Measurements from ENCODE around the gene CLEC14A. TPM values are rescaled to one million over a fixed set of nuclear protein-coding genes. Genes with fewer than 3 reads are reported as not detected.

Gene CLEC14A
- total RNA-seq, 1 donor from 2014 or later, result not detected

DNA sequence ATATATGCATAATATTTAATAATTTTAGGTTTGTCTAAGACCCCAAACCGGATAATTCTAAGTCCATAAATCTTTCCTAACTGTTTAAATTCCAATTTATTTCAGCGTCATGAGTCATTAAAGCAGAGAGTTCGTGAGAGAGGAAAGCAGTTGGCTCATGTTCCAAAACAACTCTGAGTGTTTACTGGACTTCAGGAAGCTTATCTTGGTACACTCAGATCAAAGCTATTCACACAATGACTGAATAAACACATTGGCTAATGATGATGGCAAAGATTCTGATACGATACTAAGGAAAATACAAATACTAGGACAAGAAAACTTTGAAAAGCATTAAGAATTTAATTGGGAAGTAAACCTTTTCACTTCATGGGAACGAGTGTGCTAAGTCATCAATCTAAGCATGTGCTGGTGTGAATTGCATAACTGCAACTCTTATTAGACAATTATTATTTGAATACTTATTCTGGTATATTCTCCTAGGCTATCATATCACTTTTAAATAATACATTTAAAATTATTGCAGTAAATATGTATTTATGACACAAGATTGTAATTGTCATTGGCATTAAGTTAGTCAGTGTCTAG lies 34.8 kb upstream of the CLEC14A start:
- no peak overlapping the region for H3K27ac Mint-ChIP-seq (ENCODE audit: unreplicated experiment)
- H3K4me3 Mint-ChIP-seq, result no peak overlapping the region
- peaks cover 9% of the 10 kb centered on the region for H3K9me3 Mint-ChIP-seq
- TF ChIP-seq, protein P1, sequence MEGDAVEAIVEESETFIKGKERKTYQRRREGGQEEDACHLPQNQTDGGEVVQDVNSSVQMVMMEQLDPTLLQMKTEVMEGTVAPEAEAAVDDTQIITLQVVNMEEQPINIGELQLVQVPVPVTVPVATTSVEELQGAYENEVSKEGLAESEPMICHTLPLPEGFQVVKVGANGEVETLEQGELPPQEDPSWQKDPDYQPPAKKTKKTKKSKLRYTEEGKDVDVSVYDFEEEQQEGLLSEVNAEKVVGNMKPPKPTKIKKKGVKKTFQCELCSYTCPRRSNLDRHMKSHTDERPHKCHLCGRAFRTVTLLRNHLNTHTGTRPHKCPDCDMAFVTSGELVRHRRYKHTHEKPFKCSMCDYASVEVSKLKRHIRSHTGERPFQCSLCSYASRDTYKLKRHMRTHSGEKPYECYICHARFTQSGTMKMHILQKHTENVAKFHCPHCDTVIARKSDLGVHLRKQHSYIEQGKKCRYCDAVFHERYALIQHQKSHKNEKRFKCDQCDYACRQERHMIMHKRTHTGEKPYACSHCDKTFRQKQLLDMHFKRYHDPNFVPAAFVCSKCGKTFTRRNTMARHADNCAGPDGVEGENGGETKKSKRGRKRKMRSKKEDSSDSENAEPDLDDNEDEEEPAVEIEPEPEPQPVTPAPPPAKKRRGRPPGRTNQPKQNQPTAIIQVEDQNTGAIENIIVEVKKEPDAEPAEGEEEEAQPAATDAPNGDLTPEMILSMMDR (conservative IDR thresholded peaks at IDR 0.05), result no peak
- H3K36me3 Mint-ChIP-seq (ENCODE audit: low read depth), result no peaks in the 10 kb centered on the region
- no peak for DNase-seq (ENCODE audit: low read depth, low spot score)
- peaks cover 6% of the 10 kb centered on the region for H3K27me3 Mint-ChIP-seq (ENCODE audit: low read depth)
- no peaks in the 10 kb centered on the region for H3K4me1 Mint-ChIP-seq

DNA sequence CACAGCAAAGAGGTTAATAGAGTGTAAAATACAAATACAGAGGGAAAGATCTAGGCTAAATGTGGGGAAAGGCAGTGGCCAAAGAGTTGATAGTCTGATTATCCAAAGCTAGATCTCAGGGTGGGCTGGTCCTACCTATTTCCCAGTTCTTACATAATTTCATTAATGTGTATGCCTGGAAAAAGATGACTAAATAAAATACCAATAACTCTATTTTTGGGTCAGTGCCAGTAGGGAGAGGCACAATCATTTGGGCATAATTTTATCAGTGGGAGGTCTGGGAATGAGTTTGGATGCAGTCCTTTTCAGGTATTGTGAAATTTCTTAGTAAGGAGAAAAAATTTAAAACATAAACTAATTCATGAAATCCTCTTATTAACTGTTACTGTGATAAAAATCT lies 30.6 kb upstream of the CLEC14A start:
- Mint-ChIP-seq H3K9me3 (peaks cover 9% of the 10 kb centered on the region), H3K27me3 (ENCODE audit: low read depth) (peaks cover 13% of the 10 kb centered on the region), H3K4me3 (no peak overlapping the region), H3K4me1 (no peaks in the 10 kb centered on the region), H3K36me3 (ENCODE audit: low read depth) (no peaks in the 10 kb centered on the region), H3K27ac (ENCODE audit: unreplicated experiment) (no peak overlapping the region)
- TF ChIP-seq, protein P1 (conservative IDR thresholded peaks at IDR 0.05), result no peak
- DNase-seq (ENCODE audit: low read depth, low spot score), result no peak

DNA sequence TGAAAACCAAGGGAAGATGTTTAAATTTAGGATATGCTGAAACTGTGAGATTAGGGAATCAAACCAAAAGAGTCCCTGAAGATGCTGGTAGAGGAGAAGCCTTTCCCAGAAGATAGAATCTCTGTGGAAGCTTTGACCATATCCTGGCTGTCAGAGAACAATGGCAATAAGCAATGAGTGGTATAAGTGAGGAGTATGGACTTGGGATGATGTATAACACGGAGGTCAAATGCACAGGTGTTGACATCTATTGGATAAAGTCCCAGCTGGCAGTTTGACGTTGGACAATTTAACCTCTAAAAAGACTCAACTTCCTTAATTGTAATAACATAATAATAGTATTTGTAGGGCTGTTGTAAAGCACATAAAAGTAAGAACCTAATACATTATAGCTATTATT lies 30.1 kb upstream of the CLEC14A start:
- peaks cover 12% of the 10 kb centered on the region for H3K27me3 Mint-ChIP-seq (ENCODE audit: low read depth)
- TF ChIP-seq, protein P1 (conservative IDR thresholded peaks at IDR 0.05), result no peak
- H3K4me1 Mint-ChIP-seq, result no peaks in the 10 kb centered on the region

DNA sequence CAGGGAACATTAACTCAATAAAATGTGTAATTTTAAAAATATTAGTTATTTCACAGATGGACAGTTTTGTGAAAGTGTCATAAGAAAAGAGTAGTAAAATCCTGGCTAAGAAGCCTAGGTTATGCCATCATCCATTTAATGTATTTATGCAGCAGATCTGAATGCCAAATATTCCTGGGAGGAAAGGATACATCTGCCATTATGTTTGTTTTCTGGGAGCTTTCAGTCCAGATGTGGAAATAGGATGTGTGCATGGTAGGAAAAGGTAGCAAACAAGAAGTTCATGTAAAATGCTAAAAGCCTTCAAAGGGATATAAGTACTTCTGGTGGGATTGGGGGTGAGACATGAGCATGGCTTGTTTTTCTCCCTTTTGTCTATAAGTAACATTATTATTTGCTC lies 27.0 kb upstream of the CLEC14A start:
- TF ChIP-seq, protein P1 (conservative IDR thresholded peaks at IDR 0.05), result no peak
- H3K27me3 Mint-ChIP-seq (ENCODE audit: low read depth), result peaks cover 12% of the 10 kb centered on the region
- no peak overlapping the region for H3K4me3 Mint-ChIP-seq
- peaks cover 5% of the 10 kb centered on the region for H3K9me3 Mint-ChIP-seq
- no peak for DNase-seq (ENCODE audit: low read depth, low spot score)
- H3K27ac Mint-ChIP-seq (ENCODE audit: unreplicated experiment), result no peak overlapping the region
- peaks cover 10% of the 10 kb centered on the region for H3K4me1 Mint-ChIP-seq
- H3K36me3 Mint-ChIP-seq (ENCODE audit: low read depth), result no peaks in the 10 kb centered on the region

More for the DNA sequence above, 30.1 kb upstream of the CLEC14A start:
- no peak for DNase-seq (ENCODE audit: low read depth, low spot score)
- Mint-ChIP-seq H3K27ac (ENCODE audit: unreplicated experiment) (no peak overlapping the region), H3K4me3 (no peak overlapping the region), H3K9me3 (peaks cover 9% of the 10 kb centered on the region), H3K36me3 (ENCODE audit: low read depth) (no peaks in the 10 kb centered on the region)

DNA sequence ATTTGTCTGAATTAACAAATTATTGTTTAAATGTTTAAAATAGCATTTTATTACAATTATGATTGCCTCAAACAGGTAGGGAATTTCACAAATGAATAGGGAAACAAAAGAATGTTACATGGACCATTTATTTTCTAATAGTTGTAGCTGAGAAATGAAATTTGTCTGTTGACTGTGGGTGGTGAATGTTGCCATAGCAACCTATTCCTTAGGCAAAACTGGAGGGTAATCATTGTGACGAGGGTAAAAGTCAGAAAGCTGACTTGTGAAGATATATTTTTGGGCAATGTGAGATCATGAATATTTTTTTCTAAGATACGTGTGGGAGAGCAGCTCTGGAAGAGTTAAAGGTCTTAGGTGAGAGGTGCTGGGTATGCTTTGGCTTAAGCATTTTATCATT lies 24.2 kb upstream of the CLEC14A start:
- no peak for DNase-seq (ENCODE audit: low read depth, low spot score)
- TF ChIP-seq, protein P1 (conservative IDR thresholded peaks at IDR 0.05), result no peak
- peaks cover 14% of the 10 kb centered on the region for H3K4me1 Mint-ChIP-seq
- no peaks in the 10 kb centered on the region for H3K9me3 Mint-ChIP-seq
- H3K36me3 Mint-ChIP-seq (ENCODE audit: low read depth), result no peaks in the 10 kb centered on the region
- H3K27ac Mint-ChIP-seq (ENCODE audit: unreplicated experiment), result no peak overlapping the region
- H3K27me3 Mint-ChIP-seq (ENCODE audit: low read depth), result peaks cover 7% of the 10 kb centered on the region
- no peak overlapping the region for H3K4me3 Mint-ChIP-seq
